ENCODE measurements around the gene PNPLA8. TPM values are rescaled to one million over a fixed set of nuclear protein-coding genes. Genes with fewer than 3 reads are reported as not detected.

The PNPLA8 gene
- total and polyA plus RNA-seq, 7 donors, result 30.3 to 103 (median 60.1) TPM

DNA sequence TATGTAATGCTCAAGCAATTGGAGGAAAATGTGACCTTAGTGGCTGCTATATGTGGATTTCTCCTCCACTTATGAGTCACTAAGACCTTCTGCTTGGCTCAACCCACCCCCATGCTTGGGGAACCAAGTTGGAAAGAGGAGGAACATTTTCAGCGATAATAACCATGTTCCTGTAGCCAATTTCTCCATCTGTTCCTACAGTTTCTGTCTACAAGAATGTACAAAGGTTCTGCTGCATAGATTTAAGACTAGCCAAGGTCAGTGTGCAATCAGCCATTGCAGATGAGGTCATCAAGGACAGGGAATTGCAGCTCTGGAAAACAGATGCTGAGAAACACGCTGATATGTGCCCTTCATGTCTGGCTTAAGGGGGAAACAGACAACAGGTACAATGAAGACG lies 64.1 kb downstream of the PNPLA8 start:
- H3K36me3 ChIP-seq (ENCODE audit: insufficient read depth in 1 of 2, low read depth in 1 of 2), result no peaks in the 10 kb centered on the region
- no peaks in the 10 kb centered on the region for H3K4me1 ChIP-seq
- H3K27me3 ChIP-seq (ENCODE audit: insufficient read depth in 3 of 3, low read length in 2 of 3), result peaks cover 0 to 33% (median 6%) of the 10 kb centered on the region in 3 donors
- intact Hi-C loops (cut with DNase I), result loop anchor here in 1 of 2 donors (10.0 kb wide), 1 partner anchor 287 kb away; no protein-coding TSS in a partner anchor
- no peak for DNase-seq
- 33 to 47% (median 34%) methylated on average over 3 of the region's 3 CpGs for WGBS, 3 donors
- no peak for TF ChIP-seq CTCF (IDR thresholded peaks at IDR 0.05)
- H3K4me3 ChIP-seq, result no peak overlapping the region
- H3K9me3 ChIP-seq, result no peaks in the 10 kb centered on the region
- ATAC-seq, result no peak
- no peak overlapping the region for H3K27ac ChIP-seq

GRCh38 chr7:108460964-108461363 lies 65.0 kb downstream of the PNPLA8 start:
- no peak overlapping the region for H3K27ac ChIP-seq
- intact Hi-C loops (cut with DNase I), result loop anchor here in 1 of 2 donors (10.0 kb wide), 1 partner anchor 286 kb away; no protein-coding TSS in a partner anchor
- no peaks in the 10 kb centered on the region for H3K36me3 ChIP-seq (ENCODE audit: insufficient read depth in 1 of 2, low read depth in 1 of 2)
- ATAC-seq (no peak), DNase-seq (no peak)
- no peak overlapping the region for H3K4me3 ChIP-seq
- peaks cover 0 to 42% (median 7%) of the 10 kb centered on the region in 3 donors for H3K27me3 ChIP-seq (ENCODE audit: insufficient read depth in 3 of 3, low read length in 2 of 3)
- TF ChIP-seq CTCF (IDR thresholded peaks at IDR 0.05), result no peak
- H3K4me1 ChIP-seq, result no peaks in the 10 kb centered on the region
- 85 to 100% (median 96%) methylated on average over 1 of the region's 1 CpG for WGBS, 3 donors
- no peaks in the 10 kb centered on the region for H3K9me3 ChIP-seq

DNA sequence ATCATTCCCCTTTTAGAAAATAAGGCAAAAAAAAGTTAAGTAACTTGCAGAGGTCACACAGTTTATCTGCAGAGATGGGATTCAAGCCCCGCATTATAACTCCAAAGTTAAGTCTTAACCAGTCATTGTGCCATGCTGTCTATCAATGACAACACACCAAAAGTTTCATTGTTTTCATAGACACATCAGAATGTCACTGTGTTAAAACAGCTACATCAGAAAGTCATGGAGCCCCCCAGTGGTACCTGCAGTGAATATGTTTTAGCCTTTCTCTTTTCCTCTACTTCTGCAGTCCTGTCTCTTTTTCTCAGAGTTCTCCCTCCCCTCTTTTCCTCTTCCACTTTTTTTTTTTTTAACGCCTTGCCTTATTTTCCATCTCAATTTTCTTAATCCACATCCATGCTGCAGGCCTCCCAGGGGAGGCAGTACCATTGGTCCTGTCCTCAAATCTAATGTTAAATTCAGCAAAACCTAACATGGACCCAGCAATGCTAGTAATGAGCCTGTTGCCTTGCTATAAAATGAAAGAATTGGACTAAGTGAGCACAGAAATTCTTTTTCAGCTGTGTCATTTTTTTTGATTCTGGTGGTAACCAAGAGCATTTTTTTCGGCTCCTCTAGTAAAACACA lies 65.9 kb downstream of the PNPLA8 start:
- intact Hi-C loops (cut with DNase I), result loop anchor here in 1 of 2 donors (10.0 kb wide), 1 partner anchor 285 kb away; no protein-coding TSS in a partner anchor
- no peak for DNase-seq
- Histone ChIP-seq H3K36me3 (ENCODE audit: insufficient read depth in 1 of 2, low read depth in 1 of 2) (no peaks in the 10 kb centered on the region), H3K9me3 (no peaks in the 10 kb centered on the region), H3K4me3 (no peak overlapping the region), H3K27me3 (ENCODE audit: insufficient read depth in 3 of 3, low read length in 2 of 3) (peaks cover 0 to 51% (median 9%) of the 10 kb centered on the region in 3 donors), H3K27ac (no peak overlapping the region), H3K4me1 (peaks cover 5% of the 10 kb centered on the region)
- TF ChIP-seq CTCF (IDR thresholded peaks at IDR 0.05), result no peak
- WGBS, 3 donors, result 45 to 64% (median 48%) methylated on average over 3 of the region's 3 CpGs
- no peak for ATAC-seq

- peaks cover 12% of the 10 kb centered on the region for H3K4me1 ChIP-seq
- no peak for DNase-seq
- H3K27me3 ChIP-seq (ENCODE audit: insufficient read depth in 3 of 3, low read length in 2 of 3), result peaks cover 3 to 72% (median 14%) of the 10 kb centered on the region in 3 donors
- no peak for ATAC-seq
- TF ChIP-seq CTCF (IDR thresholded peaks at IDR 0.05), result no peak
- H3K36me3 ChIP-seq (ENCODE audit: insufficient read depth in 1 of 2, low read depth in 1 of 2), result no peaks in the 10 kb centered on the region
- H3K27ac ChIP-seq, result no peak overlapping the region
- H3K9me3 ChIP-seq, result no peaks in the 10 kb centered on the region
- no peak overlapping the region for H3K4me3 ChIP-seq
- intact Hi-C loops (cut with DNase I), result no loop called here
These were observed 68.1 kb downstream of the PNPLA8 start for GRCh38 chr7:108457871-108458270.
